ENCODE results near the gene MACIR. TPM values are rescaled to one million over a fixed set of nuclear protein-coding genes. Genes with fewer than 3 reads are reported as not detected.

The MACIR gene
- total and polyA plus RNA-seq, 2 donors (not counting 3 experiments of a cell fraction or from before 2014, with no cell fraction given), result 4.0 to 9.3 TPM

DNA sequence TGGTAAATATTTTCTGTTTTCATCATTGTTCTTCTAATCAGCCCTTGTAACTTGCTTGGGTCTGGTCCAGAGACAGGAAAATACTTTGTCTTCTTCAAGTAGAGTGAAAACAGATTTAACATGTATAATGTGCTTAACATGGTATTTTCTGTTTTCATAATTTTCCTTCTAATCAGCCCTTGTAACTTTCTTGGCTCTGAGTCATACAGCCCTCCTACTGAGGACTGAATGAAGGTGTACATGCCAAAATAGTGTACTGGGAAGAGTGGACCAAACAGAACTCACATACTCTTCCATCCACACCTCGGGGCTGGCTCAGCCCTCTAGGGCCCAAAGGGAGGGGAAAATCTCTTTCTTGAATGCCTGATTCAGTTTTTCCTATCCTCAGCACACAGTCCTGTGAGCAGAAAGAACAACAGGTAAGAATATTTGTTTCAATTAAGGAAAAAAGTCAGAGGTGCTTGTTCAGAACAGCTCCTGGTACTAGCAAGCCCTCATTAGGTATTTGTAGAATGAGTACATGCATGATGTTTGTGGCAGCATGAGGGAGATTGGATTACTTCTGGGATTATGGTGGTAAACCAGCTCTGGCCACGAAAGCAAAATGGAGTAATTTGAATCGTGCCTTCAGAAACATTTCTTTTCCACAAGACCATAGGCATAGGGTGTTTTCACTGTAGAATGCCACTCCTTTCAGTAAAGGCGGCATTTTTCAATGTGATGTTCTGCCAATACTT lies 24.2 kb upstream of the MACIR start:
- no TSS peak for BruUV-seq (replicated peaks)
- H3K4me2 ChIP-seq (ENCODE audit: insufficient read depth, low read length), result no peak overlapping the region
- H3K9me1 ChIP-seq (replicated peaks; ENCODE audit: control insufficient read depth, extremely low read depth, insufficient read depth, low read length), result no peaks in the 10 kb centered on the region
- no peaks in the 10 kb centered on the region for H3K9me3 ChIP-seq (replicated peaks; ENCODE audit: control insufficient read depth, insufficient read depth, low read length)
- POLR2A ChIA-PET, result no interaction called here
- dilution Hi-C loops (cut with MboI; ENCODE audit: extremely low pct_ligation_motif_present, low sequenced_read_pairs) (no loop called here), intact Hi-C loops (cut with micrococcal nuclease) (no loop called here)
- no peaks in the 10 kb centered on the region for H3K4me1 ChIP-seq (ENCODE audit: control insufficient read depth, extremely low read depth, insufficient read depth, low read length)
- no peaks in the 10 kb centered on the region for H3K36me3 ChIP-seq (ENCODE audit: control insufficient read depth in 2 of 2, extremely low read depth in 1 of 2, insufficient read depth in 2 of 2, low read length in 2 of 2)
- no peak for DNase-seq (ENCODE audit: low read depth, low spot score)
- H3K27ac ChIP-seq (ENCODE audit: insufficient read depth, low read depth, low read length), result no peak overlapping the region
- CTCF ChIA-PET, result interaction anchor here (3.2 kb wide), 1 partner anchor 11 kb away, joined by 18 read pairs; no protein-coding TSS in a partner anchor
- TF ChIP-seq MYC (IDR thresholded peaks at IDR 0.05; ENCODE audit: low read depth, low read length) (no peak), EZH2 (IDR thresholded peaks at IDR 0.05; ENCODE audit: borderline replicate concordance, low read depth, low read length, severe bottlenecking) (no peak), JUN (IDR thresholded peaks at IDR 0.05; ENCODE audit: borderline replicate concordance, insufficient read depth, insufficient read length, low read depth) (no peak), GATA2 (IDR thresholded peaks at IDR 0.05; ENCODE audit: insufficient read depth, insufficient read length, low read depth, low read length) (no peak), FOS (IDR thresholded peaks at IDR 0.05; ENCODE audit: borderline replicate concordance, insufficient read depth, low read length) (no peak), POLR2A (IDR thresholded peaks at IDR 0.05; ENCODE audit: low read depth, low read length) (no peak), POLR2AphosphoS5 (IDR thresholded peaks at IDR 0.05; ENCODE audit: insufficient read depth, low read depth, low read length) (no peak)
- TF ChIP-seq, protein P1, sequence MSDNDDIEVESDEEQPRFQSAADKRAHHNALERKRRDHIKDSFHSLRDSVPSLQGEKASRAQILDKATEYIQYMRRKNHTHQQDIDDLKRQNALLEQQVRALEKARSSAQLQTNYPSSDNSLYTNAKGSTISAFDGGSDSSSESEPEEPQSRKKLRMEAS (IDR thresholded peaks at IDR 0.05; ENCODE audit: insufficient read depth, insufficient read length), result no peak
- TF ChIP-seq, protein P2, sequence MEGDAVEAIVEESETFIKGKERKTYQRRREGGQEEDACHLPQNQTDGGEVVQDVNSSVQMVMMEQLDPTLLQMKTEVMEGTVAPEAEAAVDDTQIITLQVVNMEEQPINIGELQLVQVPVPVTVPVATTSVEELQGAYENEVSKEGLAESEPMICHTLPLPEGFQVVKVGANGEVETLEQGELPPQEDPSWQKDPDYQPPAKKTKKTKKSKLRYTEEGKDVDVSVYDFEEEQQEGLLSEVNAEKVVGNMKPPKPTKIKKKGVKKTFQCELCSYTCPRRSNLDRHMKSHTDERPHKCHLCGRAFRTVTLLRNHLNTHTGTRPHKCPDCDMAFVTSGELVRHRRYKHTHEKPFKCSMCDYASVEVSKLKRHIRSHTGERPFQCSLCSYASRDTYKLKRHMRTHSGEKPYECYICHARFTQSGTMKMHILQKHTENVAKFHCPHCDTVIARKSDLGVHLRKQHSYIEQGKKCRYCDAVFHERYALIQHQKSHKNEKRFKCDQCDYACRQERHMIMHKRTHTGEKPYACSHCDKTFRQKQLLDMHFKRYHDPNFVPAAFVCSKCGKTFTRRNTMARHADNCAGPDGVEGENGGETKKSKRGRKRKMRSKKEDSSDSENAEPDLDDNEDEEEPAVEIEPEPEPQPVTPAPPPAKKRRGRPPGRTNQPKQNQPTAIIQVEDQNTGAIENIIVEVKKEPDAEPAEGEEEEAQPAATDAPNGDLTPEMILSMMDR (IDR thresholded peaks at IDR 0.05; ENCODE audit: extremely low read depth in 1 of 2, insufficient read depth in 1 of 2, low read depth in 1 of 2, low read length in 2 of 2), result no peak
- H3K79me2 ChIP-seq (ENCODE audit: control insufficient read depth, insufficient read depth, low read length), result no peaks in the 10 kb centered on the region
- H3K9ac ChIP-seq (replicated peaks; ENCODE audit: extremely low read depth, insufficient read depth, low read length), result no peak overlapping the region
- no peak overlapping the region for H3K4me3 ChIP-seq (replicated peaks in 1 of 3; ENCODE audit: insufficient read depth in 1 of 3, low read depth in 1 of 3, low read length in 3 of 3)
- H4K20me1 ChIP-seq (replicated peaks; ENCODE audit: control insufficient read depth, extremely low read depth, insufficient read depth, low read length), result no peaks in the 10 kb centered on the region
- H3K27me3 ChIP-seq (ENCODE audit: control insufficient read depth in 2 of 2, insufficient read depth in 2 of 2, low read length in 2 of 2), result no peaks in the 10 kb centered on the region
- FAIRE-seq, result no peak
- H2AFZ ChIP-seq (ENCODE audit: low read depth, low read length), result no peak overlapping the region
